GM12878 (cell line): ENCODE results near the gene ZYG11B. TPM values are rescaled to one million over a fixed set of nuclear protein-coding genes. Genes with fewer than 3 reads are reported as not detected.

Experiments
- CBX3 ChIP-seq: fragments of 200-600 bp; sonication (generic); IDR thresholded peaks from 2 replicates; pipeline ENCODE4 v1.6.1; 2016; ENCODE audit warnings: low read depth, borderline replicate concordance
- CBX5 ChIP-seq: sonication (generic); IDR thresholded peaks from 2 replicates; pipeline ENCODE4 v1.6.1; 2016; ENCODE audit warnings: low read depth, moderate library complexity, mild to moderate bottlenecking, inconsistent platforms
- CUX1 ChIP-seq: IDR thresholded peaks from 2 replicates; pipeline ENCODE4 v1.6.1; 2012; ENCODE audit warnings: improper control_type of control experiment, low read depth, low read length; ENCODE audit not compliant: insufficient replicate concordance
- DPF2 ChIP-seq: fragments of 450-650 bp; IDR thresholded peaks from 2 replicates; pipeline ENCODE4 v1.6.1; 2017; ENCODE audit warnings: mild to moderate bottlenecking
- EGR1 ChIP-seq, 2 experiments: IDR thresholded peaks; 1 replicate in 1 of 2; 2 replicates in 1 of 2; pipeline ENCODE4 v1.6.1; 2011 to 2012; ENCODE audit warnings: low read depth in 2 of 2, low read length in 2 of 2, borderline replicate concordance in 1 of 2, mild to moderate bottlenecking in 1 of 2, moderate library complexity in 1 of 2
- EP300 ChIP-seq, 2 experiments: fragments of 150-350 bp in 1 of 2; IDR thresholded peaks; 2 replicates each; pipeline ENCODE4 v1.6.1; 2011 to 2012; ENCODE audit warnings: low read depth in 2 of 2, low read length in 2 of 2, borderline replicate concordance in 1 of 2, improper control_type of control experiment in 1 of 2, inconsistent platforms in 1 of 2; ENCODE audit not compliant: control insufficient read depth in 1 of 2
- GABPA ChIP-seq: IDR thresholded peaks from 2 replicates; pipeline ENCODE4 v1.6.1; 2014; ENCODE audit warnings: antibody characterized with exemption, low read depth, mild to moderate bottlenecking, inconsistent platforms
- MAX ChIP-seq: IDR thresholded peaks from 2 replicates; pipeline ENCODE4 v1.6.1; 2012; ENCODE audit warnings: low read depth, low read length, improper control_type of control experiment
- MYC ChIP-seq: IDR thresholded peaks from 2 replicates; pipeline ENCODE4 v1.6.1; 2011; ENCODE audit warnings: mild to moderate bottlenecking, low read length, moderate library complexity, inconsistent platforms; ENCODE audit not compliant: insufficient read depth, insufficient replicate concordance, insufficient read length, severe bottlenecking
- NFYA ChIP-seq: IDR thresholded peaks from 2 replicates; pipeline ENCODE4 v1.6.1; 2011; ENCODE audit warnings: low read depth, mild to moderate bottlenecking, low read length, improper control_type of control experiment, borderline replicate concordance
- RAD21 ChIP-seq: IDR thresholded peaks from 2 replicates; pipeline ENCODE4 v1.6.1; 2011; ENCODE audit warnings: mild to moderate bottlenecking, low read depth, low read length, moderate library complexity; ENCODE audit not compliant: insufficient read depth
- RCOR1 ChIP-seq: conservative IDR thresholded peaks from 2 replicates; pipeline ENCODE4 v1.6.1; 2012; ENCODE audit warnings: low read depth, low read length, improper control_type of control experiment
- SMAD5 ChIP-seq: IDR thresholded peaks from 2 replicates; pipeline ENCODE4 v1.6.1; 2016; ENCODE audit warnings: antibody characterized with exemption, low read depth
- SMARCA5 ChIP-seq: fragments of 450-650 bp; IDR thresholded peaks from 2 replicates; pipeline ENCODE4 v1.6.1; 2017; ENCODE audit warnings: mild to moderate bottlenecking
- SMC3 ChIP-seq: IDR thresholded peaks from 2 replicates; pipeline ENCODE4 v1.6.1; 2011; ENCODE audit warnings: low read length, improper control_type of control experiment, borderline replicate concordance
- SP1 ChIP-seq: IDR thresholded peaks from one replicate; pipeline ENCODE4 v1.6.1; 2011; ENCODE audit warnings: low read depth, low read length
- TCF7 ChIP-seq: IDR thresholded peaks from 2 replicates; pipeline ENCODE4 v1.6.1; 2014; ENCODE audit warnings: antibody characterized with exemption, borderline replicate concordance
- YY1 ChIP-seq: IDR thresholded peaks from 2 replicates; pipeline ENCODE4 v1.6.1; 2011; ENCODE audit warnings: low read depth, mild to moderate bottlenecking, low read length
- ZNF592 ChIP-seq: fragments of 450-650 bp; IDR thresholded peaks from 2 replicates; pipeline ENCODE4 v1.6.1; 2017; ENCODE audit warnings: mild to moderate bottlenecking, moderate library complexity
- ZZZ3 ChIP-seq: IDR thresholded peaks from 2 replicates; pipeline ENCODE4 v1.6.1; 2011; ENCODE audit warnings: low read depth; ENCODE audit not compliant: control insufficient read depth, insufficient read length
- polyA plus RNA-seq, 11 experiments: library from polyadenylated mRNA; depleted of rRNA in 4 of 11; unstranded in 6 of 11; stranded (reverse) in 5 of 11; fragments of >200 nt; fragmentation: Nextera tagmentation in 4 of 11; fragmentation: Illumina TruSeq in 1 of 11; extraction: Ambion mirVana in 4 of 11; extraction: Trizol in 1 of 11; gene quantifications; 1 replicate in 1 of 11; 2 replicates in 10 of 11; pipeline versions ENCODE4 v1.2.1 to v1.2.3, GENCODE V29; 2011 to 2016; ENCODE audit warnings: inconsistent platforms in 2 of 11, missing spikeins in 2 of 11, low read depth in 1 of 11
- total RNA-seq, 4 experiments: library from RNA; depleted of rRNA in 3 of 4; stranded (reverse); fragments of >200 nt in 3 of 4; fragmentation: Illumina TruSeq in 1 of 4; extraction: Trizol in 1 of 4; gene quantifications; 2 replicates each; pipeline versions ENCODE4 v1.2.1 to v1.2.3, GENCODE V29; 2013 to 2021

ZYG11B gene
- total and polyA plus RNA-seq, 10 of the 15 experiments (the other 5 are each of a cell fraction or from before 2014, with no cell fraction given): 1.8 to 8.5 (median 5.3) TPM

- no peak for TF ChIP-seq EP300 (IDR thresholded peaks at IDR 0.05; ENCODE audit: borderline replicate concordance in 1 of 2, control insufficient read depth in 1 of 2, low read depth in 2 of 2, low read length in 2 of 2)
- peak in 1 of 2 experiments; percentile 24; a peak in 1 of 3 replicates for TF ChIP-seq EGR1 (IDR thresholded peaks at IDR 0.05; ENCODE audit: borderline replicate concordance in 1 of 2, low read depth in 2 of 2, low read length in 2 of 2)
- peak; percentile 65; the same call in 1 of the 2 replicates for TF ChIP-seq YY1
- TF ChIP-seq RAD21: peak; percentile 20; the same call in 1 of the 2 replicates
- no peak for TF ChIP-seq SMAD5
- TF ChIP-seq NFYA: no peak
- TF ChIP-seq ZNF592: no peak
- peak; percentile 75; the same call in 1 of the 2 replicates for TF ChIP-seq DPF2
- TF ChIP-seq RCOR1: peak; percentile 97; the same call in 1 of the 2 replicates
- no peak; the same call in 1 of the 2 replicates for TF ChIP-seq SMC3
- 0 out of 2 replicates have a peak, but pooled peaks have one; percentile 25 for TF ChIP-seq CBX5
- no peak for TF ChIP-seq MYC
- TF ChIP-seq SMARCA5: 0 out of 2 replicates have a peak, but pooled peaks have one; percentile 44
- peak; percentile 37 for TF ChIP-seq SP1
- no peak for TF ChIP-seq CUX1
- TF ChIP-seq CBX3: no peak
- peak; percentile 98 for TF ChIP-seq MAX
- TF ChIP-seq GABPA: no peak
- TF ChIP-seq ZZZ3: no peak
- no peak for TF ChIP-seq TCF7
These were observed 116.5 kb downstream of the ZYG11B start, which contains the start of gene ZYG11A (continued) for GRCh38 chr1:52842643-52843310.
